ENCODE results near the gene ACTR3C. TPM values are rescaled to one million over a fixed set of nuclear protein-coding genes. Genes with fewer than 3 reads are reported as not detected.

ACTR3C gene
- total and polyA plus RNA-seq, 2 of the 13 experiments (the other 11 are each of a cell fraction or from before 2014, with no cell fraction given) = 3.8 to 7.5 TPM

DNA sequence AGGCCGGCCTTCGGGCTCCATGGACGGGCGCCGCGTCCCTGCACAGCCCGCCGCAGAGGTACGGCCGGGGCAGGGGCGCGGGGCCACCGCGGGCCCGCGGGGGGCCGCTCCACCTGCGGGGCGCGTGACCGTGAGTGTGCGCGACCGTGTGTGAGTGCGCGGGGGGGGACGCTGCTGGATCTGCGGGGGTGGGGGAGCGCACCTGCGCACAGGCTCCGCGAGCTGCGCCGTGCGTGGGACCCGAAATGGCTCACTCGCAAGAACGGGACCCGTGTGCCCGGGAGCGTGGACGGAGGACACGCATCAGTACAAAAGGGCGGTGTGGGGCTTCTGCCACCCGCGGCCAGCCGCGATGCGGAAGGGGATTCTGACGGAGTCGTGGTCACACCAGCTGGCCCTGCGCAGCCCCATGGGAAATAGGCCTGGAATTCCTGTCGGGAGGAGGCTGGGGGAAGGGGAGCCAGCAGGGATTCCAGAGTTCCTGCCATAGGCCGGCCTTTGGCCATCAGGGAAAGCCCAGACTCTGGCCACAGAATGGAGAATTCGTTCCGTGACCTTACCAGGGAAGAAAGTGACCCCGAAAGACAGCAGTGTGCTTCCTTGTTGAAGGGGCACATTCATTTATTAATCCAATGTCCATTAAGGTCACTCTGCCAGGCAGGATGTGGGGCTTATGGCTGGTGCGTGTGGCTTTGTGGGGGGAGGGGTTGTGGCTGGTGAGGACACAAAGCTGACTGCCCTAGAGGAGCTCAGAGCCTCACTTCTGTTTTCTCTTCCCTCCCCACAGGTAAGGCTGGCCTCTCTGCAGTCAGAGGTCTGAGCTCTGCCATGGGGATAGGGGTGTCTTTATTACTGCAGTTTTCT lies 45.8 kb upstream of the ACTR3C start (continued):
- TF ChIP-seq, protein P1, sequence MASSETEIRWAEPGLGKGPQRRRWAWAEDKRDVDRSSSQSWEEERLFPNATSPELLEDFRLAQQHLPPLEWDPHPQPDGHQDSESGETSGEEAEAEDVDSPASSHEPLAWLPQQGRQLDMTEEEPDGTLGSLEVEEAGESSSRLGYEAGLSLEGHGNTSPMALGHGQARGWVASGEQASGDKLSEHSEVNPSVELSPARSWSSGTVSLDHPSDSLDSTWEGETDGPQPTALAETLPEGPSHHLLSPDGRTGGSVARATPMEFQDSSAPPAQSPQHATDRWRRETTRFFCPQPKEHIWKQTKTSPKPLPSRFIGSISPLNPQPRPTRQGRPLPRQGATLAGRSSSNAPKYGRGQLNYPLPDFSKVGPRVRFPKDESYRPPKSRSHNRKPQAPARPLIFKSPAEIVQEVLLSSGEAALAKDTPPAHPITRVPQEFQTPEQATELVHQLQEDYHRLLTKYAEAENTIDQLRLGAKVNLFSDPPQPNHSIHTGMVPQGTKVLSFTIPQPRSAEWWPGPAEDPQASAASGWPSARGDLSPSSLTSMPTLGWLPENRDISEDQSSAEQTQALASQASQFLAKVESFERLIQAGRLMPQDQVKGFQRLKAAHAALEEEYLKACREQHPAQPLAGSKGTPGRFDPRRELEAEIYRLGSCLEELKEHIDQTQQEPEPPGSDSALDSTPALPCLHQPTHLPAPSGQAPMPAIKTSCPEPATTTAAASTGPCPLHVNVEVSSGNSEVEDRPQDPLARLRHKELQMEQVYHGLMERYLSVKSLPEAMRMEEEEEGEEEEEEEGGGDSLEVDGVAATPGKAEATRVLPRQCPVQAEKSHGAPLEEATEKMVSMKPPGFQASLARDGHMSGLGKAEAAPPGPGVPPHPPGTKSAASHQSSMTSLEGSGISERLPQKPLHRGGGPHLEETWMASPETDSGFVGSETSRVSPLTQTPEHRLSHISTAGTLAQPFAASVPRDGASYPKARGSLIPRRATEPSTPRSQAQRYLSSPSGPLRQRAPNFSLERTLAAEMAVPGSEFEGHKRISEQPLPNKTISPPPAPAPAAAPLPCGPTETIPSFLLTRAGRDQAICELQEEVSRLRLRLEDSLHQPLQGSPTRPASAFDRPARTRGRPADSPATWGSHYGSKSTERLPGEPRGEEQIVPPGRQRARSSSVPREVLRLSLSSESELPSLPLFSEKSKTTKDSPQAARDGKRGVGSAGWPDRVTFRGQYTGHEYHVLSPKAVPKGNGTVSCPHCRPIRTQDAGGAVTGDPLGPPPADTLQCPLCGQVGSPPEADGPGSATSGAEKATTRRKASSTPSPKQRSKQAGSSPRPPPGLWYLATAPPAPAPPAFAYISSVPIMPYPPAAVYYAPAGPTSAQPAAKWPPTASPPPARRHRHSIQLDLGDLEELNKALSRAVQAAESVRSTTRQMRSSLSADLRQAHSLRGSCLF (CRISPR knock-in tag; IDR thresholded peaks at IDR 0.05; ENCODE audit: borderline replicate concordance) = no peak
- TF ChIP-seq HNRNPL (IDR thresholded peaks at IDR 0.05; ENCODE audit: low read depth, low read length) = no peak
- TF ChIP-seq CSRNP2 (CRISPR knock-in tag; conservative IDR thresholded peaks at IDR 0.05; ENCODE audit: low read depth) = no peak
- TF ChIP-seq FOSL2 (CRISPR knock-in tag; IDR thresholded peaks at IDR 0.05) = no peak
- TF ChIP-seq, protein P2, sequence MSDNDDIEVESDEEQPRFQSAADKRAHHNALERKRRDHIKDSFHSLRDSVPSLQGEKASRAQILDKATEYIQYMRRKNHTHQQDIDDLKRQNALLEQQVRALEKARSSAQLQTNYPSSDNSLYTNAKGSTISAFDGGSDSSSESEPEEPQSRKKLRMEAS (IDR thresholded peaks at IDR 0.05) = no peak; the same call in 1 of the 2 replicates
- TF ChIP-seq ZNF432 (CRISPR knock-in tag; IDR thresholded peaks at IDR 0.05; ENCODE audit: borderline replicate concordance) = no peak
- TF ChIP-seq XBP1 (CRISPR knock-in tag; IDR thresholded peaks at IDR 0.05) = no peak
- TF ChIP-seq ATF7 (IDR thresholded peaks at IDR 0.05) = no peak
- no peak for TF ChIP-seq ATF7 (CRISPR knock-in tag; IDR thresholded peaks at IDR 0.05)
- TF ChIP-seq BCL3 (CRISPR knock-in tag; IDR thresholded peaks at IDR 0.05) = no peak
- no peak for TF ChIP-seq DPF2 (CRISPR knock-in tag; IDR thresholded peaks at IDR 0.05; ENCODE audit: borderline replicate concordance, low read depth)
- no peak for TF ChIP-seq TEF (CRISPR knock-in tag; IDR thresholded peaks at IDR 0.05)
- TF ChIP-seq ZNF501 (CRISPR knock-in tag; IDR thresholded peaks at IDR 0.05) = no peak
- TF ChIP-seq GLI4 (CRISPR knock-in tag; IDR thresholded peaks at IDR 0.05; ENCODE audit: borderline replicate concordance) = no peak
- no peak for TF ChIP-seq ZNF446 (CRISPR knock-in tag; IDR thresholded peaks at IDR 0.05)
- no peak for TF ChIP-seq THAP11 (CRISPR knock-in tag; IDR thresholded peaks at IDR 0.05)
- TF ChIP-seq, protein P3, sequence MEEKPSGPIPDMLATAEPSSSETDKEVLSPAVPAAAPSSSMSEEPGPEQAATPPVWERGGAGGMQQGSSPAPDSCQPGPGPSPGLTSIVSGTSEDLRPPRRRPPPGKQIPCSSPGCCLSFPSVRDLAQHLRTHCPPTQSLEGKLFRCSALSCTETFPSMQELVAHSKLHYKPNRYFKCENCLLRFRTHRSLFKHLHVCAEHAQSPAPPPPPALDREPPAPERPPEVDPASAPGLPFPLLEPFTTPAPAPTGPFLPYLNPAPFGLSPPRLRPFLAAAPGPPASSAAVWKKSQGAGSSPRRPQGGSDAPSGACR (CRISPR knock-in tag; IDR thresholded peaks at IDR 0.05) = 0 out of 2 replicates have a peak, but pooled peaks have one; percentile 16
- TF ChIP-seq JARID2 (CRISPR knock-in tag; IDR thresholded peaks at IDR 0.05; ENCODE audit: insufficient replicate concordance) = peak; percentile 69
- no peak; the same call in 1 of the 2 replicates for TF ChIP-seq MIER2 (CRISPR knock-in tag; IDR thresholded peaks at IDR 0.05)
- no peak for TF ChIP-seq ZSCAN12 (CRISPR knock-in tag; IDR thresholded peaks at IDR 0.05)

Measured in HepG2 (cell line).